AG10803 (cell line): ENCODE measurements around the gene WDR55.

ENCODE experiments used
- DNase-seq: peaks from one replicate; pipeline ENCODE4 v3.0.0; 2010; ENCODE audit warnings: low read depth
- H3K4me3 ChIP-seq: 2 replicates; pipeline ENCODE4 v1.5.1; 2011; ENCODE audit warnings: mild to moderate bottlenecking, low read length, control low read depth
- TF ChIP-seq, protein P1 (sequence below): conservative IDR thresholded peaks from 2 replicates; pipeline ENCODE4 v1.5.1; 2011; ENCODE audit warnings: mild to moderate bottlenecking, low read length, control low read depth, inconsistent platforms

Gene WDR55

DNA sequence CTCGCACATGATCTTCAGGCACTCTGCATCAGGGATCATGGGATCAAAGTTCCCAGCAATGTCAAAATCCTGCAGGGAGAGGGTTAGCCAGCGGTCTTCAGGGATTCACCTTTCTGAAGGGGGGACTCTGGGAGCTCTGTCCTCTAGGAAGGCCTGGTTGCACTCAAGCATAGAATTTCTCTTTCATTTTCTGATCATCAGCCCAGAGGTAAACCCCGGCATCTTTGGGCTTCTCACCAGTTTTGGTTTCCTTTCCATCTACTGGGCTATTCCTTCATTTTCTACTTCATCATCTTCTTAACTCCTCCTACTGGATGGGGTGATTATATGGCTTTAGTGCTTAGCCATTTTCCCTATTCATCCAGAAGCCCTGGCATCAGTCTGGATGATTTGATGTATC, 13.2 kb downstream of the WDR55 start:
- no peak for DNase-seq
- H3K4me3 ChIP-seq: no peak overlapping the region
- TF ChIP-seq, protein P1, sequence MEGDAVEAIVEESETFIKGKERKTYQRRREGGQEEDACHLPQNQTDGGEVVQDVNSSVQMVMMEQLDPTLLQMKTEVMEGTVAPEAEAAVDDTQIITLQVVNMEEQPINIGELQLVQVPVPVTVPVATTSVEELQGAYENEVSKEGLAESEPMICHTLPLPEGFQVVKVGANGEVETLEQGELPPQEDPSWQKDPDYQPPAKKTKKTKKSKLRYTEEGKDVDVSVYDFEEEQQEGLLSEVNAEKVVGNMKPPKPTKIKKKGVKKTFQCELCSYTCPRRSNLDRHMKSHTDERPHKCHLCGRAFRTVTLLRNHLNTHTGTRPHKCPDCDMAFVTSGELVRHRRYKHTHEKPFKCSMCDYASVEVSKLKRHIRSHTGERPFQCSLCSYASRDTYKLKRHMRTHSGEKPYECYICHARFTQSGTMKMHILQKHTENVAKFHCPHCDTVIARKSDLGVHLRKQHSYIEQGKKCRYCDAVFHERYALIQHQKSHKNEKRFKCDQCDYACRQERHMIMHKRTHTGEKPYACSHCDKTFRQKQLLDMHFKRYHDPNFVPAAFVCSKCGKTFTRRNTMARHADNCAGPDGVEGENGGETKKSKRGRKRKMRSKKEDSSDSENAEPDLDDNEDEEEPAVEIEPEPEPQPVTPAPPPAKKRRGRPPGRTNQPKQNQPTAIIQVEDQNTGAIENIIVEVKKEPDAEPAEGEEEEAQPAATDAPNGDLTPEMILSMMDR: no peak

DNA sequence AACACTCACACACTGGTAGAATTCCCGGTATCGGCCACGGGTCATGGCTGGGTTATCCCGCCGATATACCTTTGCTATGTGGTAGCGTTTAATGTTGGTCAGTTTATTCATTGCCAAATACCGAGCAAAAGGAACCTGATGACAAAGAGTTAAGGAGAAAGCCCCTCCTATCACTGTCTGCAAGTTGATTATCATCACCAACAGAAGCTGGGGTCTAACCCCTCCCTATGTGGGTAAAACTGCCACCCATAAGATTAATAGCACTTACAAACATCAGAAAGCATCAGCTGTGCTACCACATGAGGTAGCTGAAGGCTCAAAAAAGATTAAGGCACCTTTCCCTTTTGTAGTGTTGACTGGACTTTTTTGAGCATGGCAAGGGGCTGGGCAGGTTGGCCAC, 14.3 kb downstream of the WDR55 start:
- TF ChIP-seq, protein P1: no peak
- no peak for DNase-seq
- H3K4me3 ChIP-seq: no peak overlapping the region

DNA sequence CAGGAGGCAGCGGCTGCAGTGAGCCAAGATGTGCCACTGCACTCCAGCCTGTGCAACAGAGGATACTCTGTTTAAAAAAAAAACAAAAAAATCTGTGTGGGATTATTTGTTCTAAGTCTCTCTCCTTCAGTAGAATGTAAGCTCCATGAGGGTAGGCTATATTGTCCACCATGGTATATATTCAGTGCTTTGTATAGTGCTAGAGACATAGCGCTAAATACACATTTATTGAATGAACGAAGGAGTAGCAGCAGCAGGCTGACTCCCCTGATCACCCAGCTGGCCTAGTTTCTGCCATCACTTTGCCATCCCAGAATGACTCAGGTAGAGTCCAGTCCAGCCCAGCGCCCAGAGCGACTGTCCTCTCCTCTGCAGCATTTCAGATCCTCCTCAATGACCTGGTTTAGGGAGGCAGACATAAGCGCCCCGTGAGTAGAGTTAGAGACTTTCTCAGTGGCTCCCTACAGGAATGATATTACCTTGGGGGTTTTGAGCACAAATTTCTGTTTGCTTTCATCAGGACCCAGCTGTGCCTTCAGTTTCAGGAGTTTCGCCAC, 25.8 kb downstream of the WDR55 start:
- no peak for DNase-seq
- TF ChIP-seq, protein P1: no peak
- peak overlapping the region; percentile 96 for H3K4me3 ChIP-seq

DNA sequence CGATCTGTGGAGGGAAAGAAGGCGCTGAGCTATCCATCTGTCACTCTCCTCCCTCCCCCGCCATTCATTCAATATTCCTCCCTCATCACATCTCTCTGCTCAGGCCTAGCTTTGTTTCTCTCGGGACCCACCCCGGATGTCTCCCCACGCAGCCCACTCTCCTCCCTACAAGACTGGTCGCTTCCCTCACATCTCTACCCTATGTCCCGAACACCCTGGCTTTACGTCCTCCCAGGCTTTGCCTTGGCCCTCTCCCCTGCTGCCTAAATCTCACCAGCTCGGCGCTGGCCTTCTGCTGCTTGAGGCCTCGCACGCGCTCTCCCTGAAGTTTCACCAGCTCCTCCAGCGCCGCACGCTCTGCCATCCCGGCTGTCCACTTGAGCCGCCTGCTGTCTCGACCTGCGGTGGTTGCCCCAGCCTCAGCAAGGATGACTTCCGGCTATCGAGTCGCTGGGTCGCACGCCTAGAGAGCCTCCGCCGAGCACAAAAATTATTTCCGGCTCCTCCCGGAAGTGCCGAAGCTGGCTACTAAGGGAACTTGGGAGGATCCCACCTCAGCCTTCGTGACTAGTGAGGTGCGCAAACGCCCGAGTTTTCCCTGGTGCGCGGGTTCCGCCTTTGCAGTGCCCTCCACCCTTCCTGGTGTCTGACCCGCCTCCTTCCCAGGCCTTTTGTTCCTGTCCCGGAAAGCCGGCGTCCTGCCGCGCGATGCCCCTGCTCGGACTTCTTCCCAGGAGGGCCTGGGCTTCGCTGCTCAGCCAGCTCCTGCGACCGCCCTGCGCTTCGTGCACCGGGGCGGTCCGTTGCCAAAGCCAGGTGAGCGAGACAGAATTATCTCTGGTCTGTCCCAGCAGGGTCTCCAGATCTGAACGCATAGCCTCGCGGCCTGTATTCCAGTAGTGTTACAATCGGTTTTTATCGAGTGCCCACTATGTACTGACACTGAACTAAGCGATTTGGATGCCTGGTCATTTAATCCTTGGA, 26.5 kb downstream of the WDR55 start, which contains the start of the genes HARS1 and HARS2:
HARS1 (minus strand) TSS at position 430 of the 984 bp plus-strand sequence; CDS start at position 364, 66 bp downstream.
HARS2 (plus strand) TSS at position 515 of the 984 bp plus-strand sequence; CDS start at position 709, 194 bp downstream.
- TF ChIP-seq, protein P1: peak; percentile 18; the same call in 1 of the 2 replicates
- DNase-seq: peak; percentile 95
- H3K4me3 ChIP-seq: peak within 1 kb of the TSS; percentile 96

DNA sequence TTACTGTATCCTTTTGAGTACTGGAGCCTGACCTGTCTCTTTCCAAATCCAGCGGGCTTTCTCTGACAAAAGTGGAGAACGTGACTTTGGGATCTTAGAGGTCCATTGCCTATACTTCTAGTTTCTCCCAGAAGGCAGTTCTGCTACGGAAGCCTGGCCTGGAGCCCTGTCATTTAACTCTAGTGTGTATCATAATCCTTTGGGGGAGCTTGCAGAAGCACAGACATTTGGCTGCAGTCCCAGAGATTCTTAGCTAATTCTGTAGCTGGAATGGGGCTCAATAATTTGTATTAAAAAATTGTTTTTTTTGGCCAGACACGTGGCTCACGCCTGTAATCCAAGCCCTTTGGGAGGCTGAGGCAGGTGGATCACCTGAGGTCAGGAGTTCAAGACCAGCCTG, 29.6 kb downstream of the WDR55 start:
- no peak for DNase-seq
- TF ChIP-seq, protein P1: no peak
- no peak overlapping the region for H3K4me3 ChIP-seq

DNA sequence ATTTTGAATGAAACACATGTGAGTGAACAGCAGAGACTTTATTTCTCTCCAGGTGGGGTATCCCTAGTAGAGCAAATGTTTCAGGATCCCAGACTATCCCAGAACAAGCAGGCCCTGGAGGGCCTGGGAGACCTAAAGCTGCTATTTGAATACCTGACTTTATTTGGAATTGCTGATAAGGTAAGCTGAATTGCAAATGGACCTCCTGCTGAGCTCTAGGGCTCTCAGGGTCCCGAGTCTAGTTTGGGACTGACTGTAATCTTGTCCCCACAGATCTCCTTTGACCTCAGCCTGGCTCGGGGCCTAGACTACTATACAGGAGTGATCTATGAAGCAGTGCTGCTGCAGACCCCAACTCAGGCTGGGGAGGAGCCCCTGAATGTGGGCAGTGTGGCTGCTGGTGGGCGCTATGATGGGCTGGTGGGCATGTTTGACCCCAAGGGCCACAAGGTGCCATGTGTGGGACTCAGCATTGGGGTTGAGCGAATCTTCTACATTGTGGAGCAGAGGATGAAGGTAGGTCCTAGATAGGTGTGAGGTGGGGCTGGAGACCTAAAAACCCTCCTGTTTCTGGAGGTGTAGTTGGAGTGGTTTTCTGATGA, 32.3 kb downstream of the WDR55 start:
- TF ChIP-seq, protein P1: no peak
- DNase-seq: no peak
- H3K4me3 ChIP-seq: no peak overlapping the region
